Stimulated activated CD4-positive, alpha-beta T cell treated with anti-CD3 and anti-CD28 coated beads, Interleukin-1b, Interleukin-23, amount 100 ng/mL, for 24 hours (primary cell): ENCODE data around the gene SAXO2.
"Not testable (repeated sequence)": the region's sequence is repeated elsewhere in the genome, so short reads cannot be mapped to it uniquely, and the experiment has no call there.

Experiments
- DNase-seq, 4 experiments: peaks; one replicate each; pipeline ENCODE4 v3.0.0-alpha.2; 2020; ENCODE audit warnings: low read depth in 4 of 4, low spot score in 1 of 4

The SAXO2 gene

DNA sequence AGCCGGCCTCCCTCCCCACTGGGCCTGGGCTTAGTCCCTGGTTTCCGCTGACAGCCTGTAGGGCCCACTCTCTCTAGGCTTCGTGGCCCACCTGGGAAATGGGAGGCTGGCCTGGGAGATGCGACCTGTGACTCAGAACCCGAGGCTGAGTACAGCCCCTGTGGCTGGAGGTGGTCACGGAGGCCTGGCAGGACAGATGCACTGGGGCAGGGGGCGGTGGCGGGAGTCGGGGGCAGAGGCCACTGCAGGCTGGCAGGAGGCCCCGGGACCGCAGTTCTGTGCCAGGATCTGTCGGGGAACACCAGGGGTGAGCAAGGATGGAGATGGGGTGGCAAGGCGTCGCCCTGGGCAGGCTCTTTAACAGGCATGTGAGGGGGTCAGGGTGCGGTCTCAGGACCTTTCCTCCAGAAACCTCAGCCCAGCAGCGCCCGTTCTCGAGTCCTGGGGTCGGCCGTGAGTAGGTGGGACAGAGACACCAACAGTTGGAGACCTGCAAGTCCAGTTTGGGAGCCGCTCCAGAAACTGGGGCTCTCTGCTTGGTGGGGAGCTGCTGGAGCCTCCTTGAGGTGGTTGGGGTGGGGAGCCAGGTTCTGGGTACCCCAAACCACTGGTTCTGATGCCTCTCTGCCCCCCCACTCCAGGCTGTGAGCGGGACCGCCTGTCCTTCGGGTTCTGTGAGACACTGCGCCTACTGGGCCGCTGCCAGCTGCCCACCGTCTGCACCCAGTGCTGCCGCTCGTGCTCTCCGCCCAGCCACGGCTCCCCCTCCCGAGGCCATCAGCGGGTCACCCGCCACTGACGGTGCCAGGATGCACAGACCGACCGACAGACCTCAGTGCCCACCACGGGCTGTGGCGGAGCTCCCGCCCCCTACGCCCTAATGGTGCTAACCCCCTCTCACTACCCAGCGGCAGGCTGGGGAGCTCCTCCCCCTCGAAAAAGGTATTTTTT lies 71.3 kb downstream of the SAXO2 start:
- not testable (repeated sequence) for DNase-seq
